Airway epithelial cell (primary cell): ENCODE measurements around the gene MGAT5B. TPM values are rescaled to one million over a fixed set of nuclear protein-coding genes. Genes with fewer than 3 reads are reported as not detected.

Experiments
- total RNA-seq: library from RNA; depleted of rRNA; stranded (reverse); fragments of >200 nt; gene quantifications from 2 replicates; pipeline ENCODE4 v1.2.3, GENCODE V29; 2015

MGAT5B gene, protein sequence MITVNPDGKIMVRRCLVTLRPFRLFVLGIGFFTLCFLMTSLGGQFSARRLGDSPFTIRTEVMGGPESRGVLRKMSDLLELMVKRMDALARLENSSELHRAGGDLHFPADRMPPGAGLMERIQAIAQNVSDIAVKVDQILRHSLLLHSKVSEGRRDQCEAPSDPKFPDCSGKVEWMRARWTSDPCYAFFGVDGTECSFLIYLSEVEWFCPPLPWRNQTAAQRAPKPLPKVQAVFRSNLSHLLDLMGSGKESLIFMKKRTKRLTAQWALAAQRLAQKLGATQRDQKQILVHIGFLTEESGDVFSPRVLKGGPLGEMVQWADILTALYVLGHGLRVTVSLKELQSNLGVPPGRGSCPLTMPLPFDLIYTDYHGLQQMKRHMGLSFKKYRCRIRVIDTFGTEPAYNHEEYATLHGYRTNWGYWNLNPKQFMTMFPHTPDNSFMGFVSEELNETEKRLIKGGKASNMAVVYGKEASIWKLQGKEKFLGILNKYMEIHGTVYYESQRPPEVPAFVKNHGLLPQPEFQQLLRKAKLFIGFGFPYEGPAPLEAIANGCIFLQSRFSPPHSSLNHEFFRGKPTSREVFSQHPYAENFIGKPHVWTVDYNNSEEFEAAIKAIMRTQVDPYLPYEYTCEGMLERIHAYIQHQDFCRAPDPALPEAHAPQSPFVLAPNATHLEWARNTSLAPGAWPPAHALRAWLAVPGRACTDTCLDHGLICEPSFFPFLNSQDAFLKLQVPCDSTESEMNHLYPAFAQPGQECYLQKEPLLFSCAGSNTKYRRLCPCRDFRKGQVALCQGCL
- total RNA-seq = 0.09 and 0.14 TPM in 2 replicates

DNA sequence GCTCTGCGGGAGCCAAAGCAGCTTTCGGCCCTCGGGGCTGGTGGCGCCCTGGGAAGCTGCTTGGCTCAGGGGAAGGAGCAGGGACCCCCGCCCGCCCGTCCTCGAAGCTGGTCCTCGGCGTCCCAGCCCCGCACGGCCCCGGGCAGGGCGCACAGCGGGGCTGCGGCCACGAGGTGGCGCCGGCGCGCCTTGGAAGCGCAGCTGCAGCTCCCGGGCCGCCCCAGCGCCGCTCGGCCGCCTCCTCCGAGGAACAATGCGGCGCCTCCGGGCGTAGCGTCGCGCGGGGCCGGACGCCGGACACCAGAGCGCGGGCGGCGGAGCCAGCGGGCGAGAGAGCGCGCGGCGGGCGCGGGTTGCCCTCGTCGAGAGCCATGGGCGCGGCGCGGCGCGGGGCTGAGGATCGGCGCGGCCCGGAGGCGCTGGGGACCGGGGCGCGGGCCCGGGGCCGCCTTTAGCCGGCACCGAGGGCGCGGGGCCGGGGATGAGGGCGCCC, at the start of gene MGAT5B:
Gene MGAT5B (plus strand): TSS at position 229 of the 493 bp plus-strand sequence. CDS start 626 bp downstream, outside the sequence.

Other genes with a start within 250 kb of the MGAT5B start
- 9.9 and 12.2 TPM in 2 replicates for gene ST6GALNAC1, start 224.6 kb upstream of the MGAT5B start, total RNA-seq
- gene MXRA7, start 157.4 kb upstream of the MGAT5B start, total RNA-seq = 73.4 and 101 TPM in 2 replicates
- gene JMJD6, start 141.8 kb upstream of the MGAT5B start, total RNA-seq = 21.1 and 22.1 TPM in 2 replicates
- gene METTL23, start 141.6 kb upstream of the MGAT5B start, total RNA-seq = 30.8 and 37.0 TPM in 2 replicates
- 301 and 303 TPM in 2 replicates for gene SRSF2, start 131.1 kb upstream of the MGAT5B start, total RNA-seq
- gene MFSD11, start 130.3 kb upstream of the MGAT5B start, total RNA-seq = 13.1 and 15.1 TPM in 2 replicates